ENCODE data around the gene SLC35F4. TPM values are rescaled to one million over a fixed set of nuclear protein-coding genes. Genes with fewer than 3 reads are reported as not detected.

Gene SLC35F4
- total RNA-seq, 2 donors from 2014 or later, result not detected

- peaks cover 44% of the 10 kb centered on the region for H3K27me3 Mint-ChIP-seq (ENCODE audit: insufficient read depth)
- H3K27ac ChIP-seq (ENCODE audit: low read depth, low read length), result no peak overlapping the region
Observed at GRCh38 chr14:57607086-57607485, 258.8 kb downstream of the SLC35F4 start.

GRCh38 chr14:57583396-57583795 is 282.5 kb downstream of the SLC35F4 start:
- Mint-ChIP-seq H3K4me3 (no peak overlapping the region), H3K9me3 (peaks cover 7% of the 10 kb centered on the region), H3K36me3 (ENCODE audit: low read depth) (no peaks in the 10 kb centered on the region), H3K27ac (no peak overlapping the region), H3K27me3 (ENCODE audit: insufficient read depth) (peaks cover 2% of the 10 kb centered on the region), H3K4me1 (peaks cover 13% of the 10 kb centered on the region)
- Histone ChIP-seq H3K27ac (ENCODE audit: low read depth, low read length) (no peak overlapping the region), H3K4me1 (ENCODE audit: control insufficient read depth, insufficient read depth, low read length) (peaks cover 2% of the 10 kb centered on the region), H3K4me3 (ENCODE audit: low read length) (no peak overlapping the region), H3K9ac (ENCODE audit: extremely low read depth, low read length, poor library complexity, severe bottlenecking) (no peak overlapping the region), H3K9me3 (ENCODE audit: control insufficient read depth, low read length) (no peaks in the 10 kb centered on the region), H3K27me3 (ENCODE audit: control insufficient read depth, insufficient read depth, low read length, poor library complexity, severe bottlenecking) (no peaks in the 10 kb centered on the region), H3K36me3 (ENCODE audit: control insufficient read depth, insufficient read depth, low read length) (no peaks in the 10 kb centered on the region)
- no peak for TF ChIP-seq CTCF (conservative IDR thresholded peaks at IDR 0.05)
- 63 to 100% methylated on average over 1 to 3 of the region's 3 CpGs for WGBS, 2 experiments (ENCODE audit: insufficient coverage in 1 of 2, insufficient read length in 1 of 2)
- no peak for DNase-seq

More at GRCh38 chr14:57607086-57607485, 258.8 kb downstream of the SLC35F4 start:
- Histone ChIP-seq H3K27me3 (ENCODE audit: control insufficient read depth, insufficient read depth, low read length, poor library complexity, severe bottlenecking) (peaks cover 52% of the 10 kb centered on the region), H3K9ac (ENCODE audit: extremely low read depth, low read length, poor library complexity, severe bottlenecking) (no peak overlapping the region), H3K4me3 (ENCODE audit: low read length) (no peak overlapping the region), H3K4me1 (ENCODE audit: control insufficient read depth, insufficient read depth, low read length) (no peaks in the 10 kb centered on the region), H3K9me3 (ENCODE audit: control insufficient read depth, low read length) (no peaks in the 10 kb centered on the region), H3K36me3 (ENCODE audit: control insufficient read depth, insufficient read depth, low read length) (no peaks in the 10 kb centered on the region)
- no peaks in the 10 kb centered on the region for H3K9me3 Mint-ChIP-seq
- no peak overlapping the region for H3K27ac Mint-ChIP-seq
- H3K4me3 Mint-ChIP-seq, result no peak overlapping the region
- no peaks in the 10 kb centered on the region for H3K36me3 Mint-ChIP-seq (ENCODE audit: low read depth)
- H3K4me1 Mint-ChIP-seq, result no peaks in the 10 kb centered on the region
- WGBS, 2 experiments (ENCODE audit: insufficient coverage in 1 of 2, insufficient read length in 1 of 2), result 80 to 90% methylated on average over 2 of the region's 2 CpGs
- TF ChIP-seq CTCF (conservative IDR thresholded peaks at IDR 0.05), result no peak
- no peak for DNase-seq

- H3K4me3 ChIP-seq (ENCODE audit: low read length), result no peak overlapping the region
- H3K4me3 Mint-ChIP-seq, result no peak overlapping the region
- no peaks in the 10 kb centered on the region for H3K9me3 ChIP-seq (ENCODE audit: control insufficient read depth, low read length)
- H3K4me1 Mint-ChIP-seq, result peaks cover 13% of the 10 kb centered on the region
- no peaks in the 10 kb centered on the region for H3K36me3 ChIP-seq (ENCODE audit: control insufficient read depth, insufficient read depth, low read length)
- TF ChIP-seq CTCF (conservative IDR thresholded peaks at IDR 0.05), result no peak
- H3K9me3 Mint-ChIP-seq, result peaks cover 7% of the 10 kb centered on the region
- no peak overlapping the region for H3K27ac Mint-ChIP-seq
- H3K27me3 ChIP-seq (ENCODE audit: control insufficient read depth, insufficient read depth, low read length, poor library complexity, severe bottlenecking), result no peaks in the 10 kb centered on the region
- H3K9ac ChIP-seq (ENCODE audit: extremely low read depth, low read length, poor library complexity, severe bottlenecking), result no peak overlapping the region
- no peaks in the 10 kb centered on the region for H3K27me3 Mint-ChIP-seq (ENCODE audit: insufficient read depth)
- no peaks in the 10 kb centered on the region for H3K36me3 Mint-ChIP-seq (ENCODE audit: low read depth)
- 60 to 86% methylated on average over 2 of the region's 2 CpGs for WGBS, 2 experiments (ENCODE audit: insufficient coverage in 1 of 2, insufficient read length in 1 of 2)
- DNase-seq, result no peak
- H3K27ac ChIP-seq (ENCODE audit: low read depth, low read length), result no peak overlapping the region
- H3K4me1 ChIP-seq (ENCODE audit: control insufficient read depth, insufficient read depth, low read length), result peaks cover 2% of the 10 kb centered on the region
Observed at GRCh38 chr14:57582746-57583145, 283.1 kb downstream of the SLC35F4 start.
